NCI-H526 (cell line): ENCODE results near the gene CYGB.
"Not testable (repeated sequence)": the region's sequence is repeated elsewhere in the genome, so short reads cannot be mapped to it uniquely, and the experiment has no call there.

Experiments
- DNase-seq, 2 experiments: peaks; one replicate each; lab custom pipeline; 2025; lab: John Stamatoyannopoulos, UW

Gene CYGB

DNA sequence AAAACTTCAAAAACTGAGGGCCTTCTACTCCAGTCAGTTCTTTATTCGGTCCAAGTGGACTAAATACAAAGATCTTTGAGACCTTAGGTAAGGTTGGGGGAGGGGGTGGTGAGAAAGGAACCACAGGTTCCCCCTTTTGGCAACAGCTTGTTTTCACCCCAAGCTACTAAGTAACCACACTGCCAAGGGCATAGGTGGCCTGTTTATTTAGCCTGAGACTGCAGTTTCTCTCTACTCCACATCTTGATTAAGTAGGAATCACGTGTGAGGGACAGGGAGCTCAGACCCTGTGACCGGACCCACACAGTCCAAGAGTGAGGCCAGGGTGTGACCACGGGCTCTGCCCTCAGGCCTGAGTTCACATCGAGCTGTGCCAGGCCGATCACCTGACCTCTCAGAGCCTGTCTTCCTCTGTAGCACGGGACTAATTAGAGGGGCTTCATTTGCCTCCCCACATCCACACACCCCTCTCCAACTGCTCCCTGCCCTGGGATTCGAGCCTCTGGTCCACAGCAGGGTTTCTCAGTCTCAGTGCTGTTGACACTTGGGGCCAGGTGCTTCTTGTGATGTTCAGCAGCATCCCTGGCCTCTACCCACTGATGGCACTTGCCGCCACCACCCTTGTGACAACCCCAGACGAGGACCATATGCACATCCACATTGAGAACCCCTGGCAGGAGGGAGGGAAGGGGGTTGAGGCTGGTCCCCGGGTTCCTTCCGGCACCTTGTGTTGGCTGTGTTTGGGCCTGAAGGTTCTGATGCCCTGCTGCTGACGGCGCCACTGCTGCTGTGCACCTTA lies 30.3 kb upstream of the CYGB start:
- no peak for DNase-seq

- DNase-seq, result no peak
Measured at GRCh38 chr17:76566988-76567431, 29.5 kb upstream of the CYGB start.

DNA sequence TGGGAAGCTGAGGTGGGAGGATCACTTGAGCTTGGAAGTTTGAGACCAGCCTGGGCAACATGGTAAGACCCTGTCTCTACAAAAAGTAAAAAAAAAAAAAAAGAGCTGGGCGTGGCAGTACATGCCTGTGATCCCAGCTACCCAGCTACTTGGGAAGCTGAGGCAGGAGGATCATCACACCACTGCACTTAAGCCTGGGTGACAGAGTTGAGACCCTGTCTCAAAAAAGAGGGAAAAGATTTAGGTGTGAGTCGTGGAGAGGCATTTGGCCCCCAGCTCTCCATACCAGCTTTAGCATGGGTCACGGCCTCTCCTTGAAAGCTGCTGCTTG lies 29.1 kb upstream of the CYGB start:
- DNase-seq, result no peak

DNA sequence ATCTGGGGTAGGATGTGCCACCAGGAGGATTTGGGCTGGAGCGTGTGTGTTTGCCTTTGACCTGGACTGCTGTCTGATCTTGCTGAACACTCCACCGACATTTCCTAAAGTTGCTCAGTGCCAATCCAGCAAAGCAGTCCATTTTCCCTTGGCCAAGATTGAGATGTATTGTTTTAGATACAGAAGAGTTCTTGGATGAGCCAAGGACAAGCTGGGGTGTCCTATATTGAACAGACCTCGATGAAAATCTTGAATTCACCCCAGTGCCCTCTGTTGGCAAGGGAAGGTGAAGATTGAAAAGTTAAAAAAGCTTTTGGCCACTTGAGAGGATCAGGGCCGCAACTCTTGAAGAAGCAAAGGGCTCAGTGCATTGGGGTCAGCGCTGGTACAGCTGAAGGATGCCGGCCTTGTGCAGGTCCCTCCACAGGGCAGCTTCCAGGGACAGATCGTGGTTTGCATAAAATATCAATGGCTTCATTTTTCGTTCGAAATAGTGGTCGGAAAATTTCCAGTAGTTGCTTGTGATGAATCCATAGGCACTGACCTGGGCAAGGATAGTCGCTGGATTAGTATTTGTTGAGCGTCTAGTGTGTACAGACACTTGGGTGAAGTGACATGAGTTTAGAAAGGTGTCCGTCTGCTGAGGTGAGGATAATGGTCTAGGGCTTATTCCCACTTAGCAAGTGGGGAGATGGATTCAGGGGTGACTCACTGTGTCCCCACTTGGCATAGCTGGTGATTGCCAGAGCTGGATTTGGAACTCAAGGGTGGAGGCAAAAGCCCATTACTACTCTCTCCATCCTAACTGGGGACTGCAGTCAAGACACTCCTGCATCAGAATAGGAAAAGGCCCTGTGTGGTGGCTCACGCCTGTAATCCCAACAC lies 28.5 kb upstream of the CYGB start:
- DNase-seq, result no peak

- DNase-seq, result not testable (repeated sequence)
Measured at GRCh38 chr17:76564991-76565727, 27.6 kb upstream of the CYGB start.

GRCh38 chr17:76563359-76563758 lies 25.9 kb upstream of the CYGB start:
- DNase-seq, result not testable (repeated sequence)

DNA sequence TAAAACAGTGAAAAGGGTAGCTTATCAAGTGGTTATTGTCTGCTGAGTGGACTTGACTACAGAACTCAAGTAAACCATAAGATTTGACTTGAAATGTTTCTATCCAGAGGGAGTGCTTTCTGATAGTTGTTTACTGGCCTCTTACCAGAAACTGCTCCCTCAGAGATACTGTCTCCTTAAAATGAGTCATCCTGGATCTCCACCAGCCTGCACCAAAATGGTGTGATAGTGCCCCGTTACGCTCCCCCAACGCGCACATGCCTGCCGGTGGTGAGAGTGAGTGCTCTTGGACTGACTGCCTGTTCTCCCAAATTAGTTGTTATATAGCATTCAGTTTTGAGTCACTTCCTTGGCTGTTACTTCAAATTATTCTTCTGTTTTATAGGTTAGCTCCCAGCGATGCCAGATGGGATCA lies 25.2 kb upstream of the CYGB start:
- DNase-seq, result no peak

GRCh38 chr17:76561799-76562268 lies 24.3 kb upstream of the CYGB start:
- no peak for DNase-seq

DNA sequence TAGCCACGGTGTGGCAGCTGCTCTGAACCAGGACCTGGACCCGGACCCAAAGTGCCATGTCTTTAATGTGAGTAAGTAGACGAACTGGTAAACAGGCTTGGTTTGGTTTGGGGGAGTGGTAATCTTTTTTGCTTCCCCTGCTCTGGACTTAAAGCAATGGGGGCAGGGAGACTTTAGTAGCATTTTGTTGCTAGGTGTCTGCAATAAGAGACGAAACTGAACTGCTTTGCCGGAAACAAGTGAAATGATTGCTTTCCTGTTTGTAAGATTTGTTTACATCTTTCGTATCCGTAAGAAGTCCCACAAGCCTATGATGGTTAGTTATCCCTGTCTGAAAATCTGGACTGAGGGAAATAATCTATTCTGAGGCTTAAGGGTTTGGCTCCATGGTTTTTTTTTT lies 23.8 kb upstream of the CYGB start:
- no peak for DNase-seq

DNA sequence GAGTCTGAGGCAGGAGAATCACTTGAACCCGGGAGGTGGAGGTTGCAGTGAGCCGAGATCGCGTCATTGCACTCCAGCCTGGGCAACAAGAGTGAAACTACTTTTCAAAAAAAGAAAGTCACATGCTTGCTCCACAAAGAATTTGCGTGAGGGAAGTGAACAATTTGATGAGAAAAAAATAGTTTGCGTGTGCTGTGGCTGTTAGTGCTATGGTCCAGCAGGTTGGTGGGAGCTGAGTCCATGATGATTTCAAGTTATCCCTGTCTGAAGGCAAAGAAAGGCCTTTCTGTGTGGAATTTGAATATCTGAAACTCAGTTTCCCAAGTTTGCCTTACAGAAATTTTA lies 23.3 kb upstream of the CYGB start:
- DNase-seq, result no peak

DNA sequence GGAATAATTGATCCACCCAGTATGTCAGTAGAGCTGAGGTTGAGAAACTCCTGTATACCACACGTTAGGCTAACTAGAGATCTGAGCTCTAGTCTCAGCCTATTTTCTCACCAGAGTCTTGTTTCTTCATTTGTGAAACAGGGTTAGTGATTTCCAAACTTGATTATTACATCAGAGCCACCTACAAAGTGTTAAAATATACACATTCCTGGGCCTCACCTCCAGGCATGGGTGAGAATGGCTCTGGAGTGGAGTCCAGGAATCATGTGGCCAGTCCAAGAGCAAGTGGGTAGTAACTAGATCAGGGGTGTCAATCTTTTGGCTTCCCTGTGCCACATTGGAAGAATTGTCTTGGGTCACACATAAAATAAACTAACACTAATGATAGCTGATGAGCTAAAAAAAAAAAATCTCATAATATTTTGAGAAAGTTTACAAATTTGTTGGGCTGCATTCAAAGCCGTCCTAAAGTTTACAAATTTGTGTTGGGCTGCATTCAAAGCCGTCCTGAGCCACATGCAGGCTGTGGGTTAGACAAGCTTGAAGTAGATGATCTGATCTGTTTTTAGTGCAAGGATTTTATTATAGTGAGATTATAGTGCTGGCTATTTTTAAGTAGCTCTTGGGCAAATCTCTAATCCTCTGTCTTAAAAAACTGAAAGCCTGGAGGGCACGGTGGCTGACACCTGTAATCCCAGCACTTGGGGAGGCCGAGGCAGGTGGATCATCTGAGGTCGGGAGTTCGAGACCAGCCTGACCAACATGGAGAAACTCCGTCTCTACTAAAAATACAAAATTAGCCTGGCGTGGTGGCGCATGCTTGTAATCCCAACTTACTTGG lies 22.7 kb upstream of the CYGB start:
- no peak for DNase-seq

DNA sequence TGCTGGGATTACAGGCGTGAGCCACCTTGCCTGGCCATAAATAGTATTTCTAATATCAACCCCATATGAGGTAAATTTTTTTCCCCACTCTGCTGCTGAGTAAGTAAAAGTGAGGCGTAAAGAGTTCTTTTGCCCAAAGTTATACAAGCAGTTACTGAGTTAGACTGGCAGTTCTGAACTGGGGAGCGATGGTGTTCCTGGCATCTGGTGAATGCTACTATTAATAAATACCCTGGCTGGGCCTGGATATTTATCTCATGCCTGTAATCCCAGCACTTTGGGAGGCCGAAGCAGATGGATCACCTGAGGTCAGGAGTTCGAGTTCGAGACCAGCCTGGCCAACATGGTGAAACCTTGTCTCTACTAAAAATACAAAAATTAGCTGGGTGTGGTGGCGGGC lies 22.0 kb upstream of the CYGB start:
- not testable (repeated sequence) for DNase-seq

- DNase-seq, result peak; percentile 51 to 61
Measured at GRCh38 chr17:76558198-76559095, 20.9 kb upstream of the CYGB start.

GRCh38 chr17:76557368-76558197 lies 20.1 kb upstream of the CYGB start:
- peak; percentile 94 to 98 for DNase-seq

GRCh38 chr17:76556765-76557367 lies 19.4 kb upstream of the CYGB start:
- DNase-seq, result peak in 1 of 2 experiments; percentile 57

DNA sequence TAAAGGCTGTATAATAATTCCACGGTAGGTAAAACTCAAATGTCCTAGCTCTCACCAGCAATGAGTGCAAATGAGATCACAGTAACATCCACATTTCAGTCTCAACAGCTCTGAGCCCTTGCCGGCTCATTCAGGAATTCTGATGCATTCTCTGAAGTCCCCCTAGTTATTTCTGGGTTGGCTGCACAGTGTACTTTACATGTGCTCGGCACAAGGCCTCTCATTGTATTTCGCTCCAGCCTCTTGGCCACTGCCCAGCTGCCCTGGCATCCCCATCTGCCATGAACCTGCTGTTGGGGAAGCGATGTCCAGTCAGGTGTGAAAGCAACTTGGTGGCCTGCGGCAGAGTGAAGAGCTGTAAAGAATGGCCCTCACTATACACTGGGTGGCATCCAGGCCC lies 16.6 kb upstream of the CYGB start:
- peak in 1 of 2 experiments; percentile 26 for DNase-seq

- DNase-seq, result no peak
Measured at GRCh38 chr17:76553178-76553908, 15.8 kb upstream of the CYGB start.

GRCh38 chr17:76551685-76552084 lies 14.2 kb upstream of the CYGB start:
- DNase-seq, result no peak
